ENCODE measurements around the gene APBB2. TPM values are rescaled to one million over a fixed set of nuclear protein-coding genes. Genes with fewer than 3 reads are reported as not detected.

The APBB2 gene
- total and polyA plus RNA-seq, 10 of the 15 experiments (the other 5 are each of a cell fraction or from before 2014, with no cell fraction given), result 2.7 to 24.6 (median 19.0) TPM

DNA sequence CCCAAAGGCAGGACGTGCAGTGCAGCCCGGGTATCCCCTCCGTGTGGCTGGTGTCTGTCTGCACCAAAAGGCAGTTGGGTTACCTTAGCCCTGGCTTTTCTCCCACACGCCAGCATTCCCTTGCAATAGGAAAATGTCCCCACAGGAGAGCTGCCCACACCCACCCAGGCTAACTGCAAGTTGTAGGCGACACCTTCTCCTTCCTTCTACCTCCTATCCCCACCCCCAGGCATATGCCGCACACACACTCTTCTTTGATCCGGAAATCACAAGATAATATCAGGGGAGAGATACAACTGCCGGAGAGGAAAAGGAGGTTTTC is 444 bp upstream of the APBB2 start:
- Histone ChIP-seq H3K36me3 (ENCODE audit: control insufficient read depth in 2 of 2, insufficient read depth in 2 of 2, low read length in 1 of 2) (no peaks in the 10 kb centered on the region), H3K9ac (ENCODE audit: control insufficient read depth, insufficient read depth, low read length) (no peak overlapping the region; the same call in 1 of the 2 replicates), H2AFZ (ENCODE audit: control insufficient read depth, low read depth, low read length) (peak overlapping the region; percentile 81), H3K79me2 (ENCODE audit: control insufficient read depth, insufficient read depth, low read length) (peaks cover 34% of the 10 kb centered on the region), H3K27ac (ENCODE audit: control insufficient read depth, insufficient read depth) (no peak overlapping the region), H3K4me3 (peak overlapping the region; percentile 83; the same call in 1 of the 2 replicates), H3K27me3 (replicated peaks in 1 of 2; ENCODE audit: control insufficient read depth in 2 of 2, insufficient read depth in 2 of 2, low read length in 1 of 2) (no peaks in the 10 kb centered on the region), H3K9me3 (replicated peaks; ENCODE audit: control insufficient read depth, insufficient read depth, low read length) (no peaks in the 10 kb centered on the region), H4K20me1 (ENCODE audit: control insufficient read depth, insufficient read depth) (peaks cover 2% of the 10 kb centered on the region; the same call in 1 of the 2 replicates), H3K4me1 (ENCODE audit: control insufficient read depth, insufficient read depth, low read length) (no peaks in the 10 kb centered on the region; the same call in 1 of the 2 replicates), H3K4me2 (ENCODE audit: control insufficient read depth, insufficient read depth) (peak overlapping the region; percentile 74)
- ChIA-PET CTCF (interaction anchor here (0.8 to 18.7 kb wide), 16 partner anchors 9 to 317 kb away, joined by 3 to 567 read pairs (median 4); no protein-coding TSS in a partner anchor), SMC1A (ENCODE audit: uncharacterized antibody, unreplicated experiment) (interaction anchor here (0.7 to 18.1 kb wide), 11 partner anchors 12 to 289 kb away, joined by 3 to 362 read pairs (median 5); no protein-coding TSS in a partner anchor), POLR2A (interaction anchor here (1.4 to 2.0 kb wide), 2 partner anchors 15 to 238 kb away, joined by 4 to 6 read pairs; no protein-coding TSS in a partner anchor), RAD21 (ENCODE audit: unreplicated experiment) (interaction anchor here (1.0 to 11.9 kb wide), 8 partner anchors 10 to 306 kb away, joined by 3 to 262 read pairs (median 5); no protein-coding TSS in a partner anchor)
- intact Hi-C loops (cut with micrococcal nuclease; ENCODE audit: unreplicated experiment), result loop anchor here (1.0 to 10.0 kb wide), 5 partner anchors 67 to 480 kb away; no protein-coding TSS in a partner anchor
- no peak for DNase-seq (ENCODE audit: low read depth, low spot score)
- peak; percentile 27 for FAIRE-seq
- peak; percentile 1; the same call in 2 of the 3 replicates for ATAC-seq
- BruUV-seq (replicated peaks), result no TSS peak
- WGBS (ENCODE audit: insufficient coverage, insufficient replicate concordance, low lambda C conversion rate, missing lambda C conversion rate), result 11% methylated on average over 8 of the region's 8 CpGs
- TF ChIP-seq STAT3 (IDR thresholded peaks at IDR 0.05; ENCODE audit: low read depth, low read length) (no peak), ZNF687 (IDR thresholded peaks at IDR 0.05) (no peak), PML (IDR thresholded peaks at IDR 0.05; ENCODE audit: low read length) (no peak), JUND (IDR thresholded peaks at IDR 0.05; ENCODE audit: low read depth, low read length) (no peak), SMARCA5 (IDR thresholded peaks at IDR 0.05) (no peak)
- in situ Hi-C loops (cut with MboI), result loop anchor here (5.0 to 10.0 kb wide), 3 partner anchors 237 to 480 kb away; no protein-coding TSS in a partner anchor
